Measurements from ENCODE around the gene CREBBP.

DNA sequence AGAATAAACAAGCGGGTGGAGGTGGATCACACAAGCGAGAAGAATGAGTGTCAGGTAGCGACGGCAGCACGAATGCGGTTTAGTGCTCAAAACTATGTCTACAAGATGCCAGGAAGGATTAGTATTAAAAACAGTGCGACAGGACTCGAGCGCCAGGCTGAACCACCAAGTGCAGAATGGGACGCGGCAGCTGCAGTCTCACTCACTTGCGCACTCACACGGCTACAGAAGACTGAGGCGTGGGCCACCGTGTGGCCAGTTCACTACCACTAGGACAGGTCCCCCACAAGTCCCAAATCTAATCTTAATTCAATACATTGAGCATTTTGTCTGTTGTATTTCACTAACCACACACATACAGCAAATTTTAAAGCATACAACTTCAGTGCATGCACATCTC lies 127.5 kb downstream of the CREBBP start:
- TF ChIP-seq, protein P1, sequence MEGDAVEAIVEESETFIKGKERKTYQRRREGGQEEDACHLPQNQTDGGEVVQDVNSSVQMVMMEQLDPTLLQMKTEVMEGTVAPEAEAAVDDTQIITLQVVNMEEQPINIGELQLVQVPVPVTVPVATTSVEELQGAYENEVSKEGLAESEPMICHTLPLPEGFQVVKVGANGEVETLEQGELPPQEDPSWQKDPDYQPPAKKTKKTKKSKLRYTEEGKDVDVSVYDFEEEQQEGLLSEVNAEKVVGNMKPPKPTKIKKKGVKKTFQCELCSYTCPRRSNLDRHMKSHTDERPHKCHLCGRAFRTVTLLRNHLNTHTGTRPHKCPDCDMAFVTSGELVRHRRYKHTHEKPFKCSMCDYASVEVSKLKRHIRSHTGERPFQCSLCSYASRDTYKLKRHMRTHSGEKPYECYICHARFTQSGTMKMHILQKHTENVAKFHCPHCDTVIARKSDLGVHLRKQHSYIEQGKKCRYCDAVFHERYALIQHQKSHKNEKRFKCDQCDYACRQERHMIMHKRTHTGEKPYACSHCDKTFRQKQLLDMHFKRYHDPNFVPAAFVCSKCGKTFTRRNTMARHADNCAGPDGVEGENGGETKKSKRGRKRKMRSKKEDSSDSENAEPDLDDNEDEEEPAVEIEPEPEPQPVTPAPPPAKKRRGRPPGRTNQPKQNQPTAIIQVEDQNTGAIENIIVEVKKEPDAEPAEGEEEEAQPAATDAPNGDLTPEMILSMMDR (IDR thresholded peaks at IDR 0.05): no peak
- no peak for TF ChIP-seq ZFX (IDR thresholded peaks at IDR 0.05; ENCODE audit: borderline replicate concordance)
